ENCODE results near the gene IL10. TPM values are rescaled to one million over a fixed set of nuclear protein-coding genes. Genes with fewer than 3 reads are reported as not detected.

The IL10 gene
- total RNA-seq, 1 donor from 2014 or later = not detected

DNA sequence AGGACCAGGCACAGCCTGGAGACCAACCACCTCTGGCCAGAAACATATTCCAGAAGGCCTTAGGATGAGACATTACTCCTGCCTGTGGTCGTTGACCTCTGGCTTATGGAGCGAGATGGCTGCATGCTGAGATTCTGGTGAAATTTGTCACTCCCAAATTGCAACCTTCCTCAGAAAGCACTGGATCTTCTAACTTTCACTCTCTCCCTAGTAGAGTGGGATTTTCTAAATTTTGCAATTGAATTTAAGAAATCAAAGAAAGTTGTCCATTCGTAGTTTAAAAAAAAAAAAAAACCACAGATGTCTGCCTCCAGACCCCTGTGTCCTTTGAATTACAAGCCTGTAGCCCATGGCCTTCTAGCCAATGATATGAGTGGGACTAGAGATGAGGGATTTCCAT lies 28.6 kb upstream of the IL10 start:
- TF ChIP-seq, protein P1, sequence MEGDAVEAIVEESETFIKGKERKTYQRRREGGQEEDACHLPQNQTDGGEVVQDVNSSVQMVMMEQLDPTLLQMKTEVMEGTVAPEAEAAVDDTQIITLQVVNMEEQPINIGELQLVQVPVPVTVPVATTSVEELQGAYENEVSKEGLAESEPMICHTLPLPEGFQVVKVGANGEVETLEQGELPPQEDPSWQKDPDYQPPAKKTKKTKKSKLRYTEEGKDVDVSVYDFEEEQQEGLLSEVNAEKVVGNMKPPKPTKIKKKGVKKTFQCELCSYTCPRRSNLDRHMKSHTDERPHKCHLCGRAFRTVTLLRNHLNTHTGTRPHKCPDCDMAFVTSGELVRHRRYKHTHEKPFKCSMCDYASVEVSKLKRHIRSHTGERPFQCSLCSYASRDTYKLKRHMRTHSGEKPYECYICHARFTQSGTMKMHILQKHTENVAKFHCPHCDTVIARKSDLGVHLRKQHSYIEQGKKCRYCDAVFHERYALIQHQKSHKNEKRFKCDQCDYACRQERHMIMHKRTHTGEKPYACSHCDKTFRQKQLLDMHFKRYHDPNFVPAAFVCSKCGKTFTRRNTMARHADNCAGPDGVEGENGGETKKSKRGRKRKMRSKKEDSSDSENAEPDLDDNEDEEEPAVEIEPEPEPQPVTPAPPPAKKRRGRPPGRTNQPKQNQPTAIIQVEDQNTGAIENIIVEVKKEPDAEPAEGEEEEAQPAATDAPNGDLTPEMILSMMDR (conservative IDR thresholded peaks at IDR 0.05; ENCODE audit: low read depth, low read length) = no peak
- H3K4me3 ChIP-seq (ENCODE audit: low read depth, low read length) = no peak overlapping the region
- no peak for DNase-seq (ENCODE audit: low read depth)

GRCh38 chr1:206800411-206800810 lies 28.1 kb upstream of the IL10 start:
- TF ChIP-seq, protein P1 (conservative IDR thresholded peaks at IDR 0.05; ENCODE audit: low read depth, low read length) = no peak
- H3K4me3 ChIP-seq (ENCODE audit: low read depth, low read length) = no peak overlapping the region
- no peak for DNase-seq (ENCODE audit: low read depth)

DNA sequence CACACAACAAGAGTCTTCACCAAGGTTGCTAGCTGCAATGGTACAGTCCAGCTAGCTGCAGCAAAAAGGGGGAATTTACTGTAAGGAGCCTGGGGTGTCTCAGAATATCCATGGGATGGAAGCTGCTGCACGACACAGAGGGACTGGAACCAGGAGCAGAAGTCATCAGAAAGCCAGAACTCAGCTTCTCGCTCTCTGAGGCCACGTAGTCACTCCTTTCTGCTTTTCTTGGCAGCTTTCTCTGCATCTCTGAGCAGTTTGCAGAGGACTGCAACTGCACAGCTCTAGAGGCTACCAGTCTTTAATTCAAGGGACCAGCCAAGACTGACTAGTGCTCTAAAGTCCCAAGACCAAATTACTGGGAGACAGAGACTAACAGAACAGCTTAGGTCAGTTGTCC lies 27.0 kb upstream of the IL10 start:
- H3K4me3 ChIP-seq (ENCODE audit: low read depth, low read length) = no peak overlapping the region
- DNase-seq (ENCODE audit: low read depth) = no peak
- TF ChIP-seq, protein P1 (conservative IDR thresholded peaks at IDR 0.05; ENCODE audit: low read depth, low read length) = no peak

DNA sequence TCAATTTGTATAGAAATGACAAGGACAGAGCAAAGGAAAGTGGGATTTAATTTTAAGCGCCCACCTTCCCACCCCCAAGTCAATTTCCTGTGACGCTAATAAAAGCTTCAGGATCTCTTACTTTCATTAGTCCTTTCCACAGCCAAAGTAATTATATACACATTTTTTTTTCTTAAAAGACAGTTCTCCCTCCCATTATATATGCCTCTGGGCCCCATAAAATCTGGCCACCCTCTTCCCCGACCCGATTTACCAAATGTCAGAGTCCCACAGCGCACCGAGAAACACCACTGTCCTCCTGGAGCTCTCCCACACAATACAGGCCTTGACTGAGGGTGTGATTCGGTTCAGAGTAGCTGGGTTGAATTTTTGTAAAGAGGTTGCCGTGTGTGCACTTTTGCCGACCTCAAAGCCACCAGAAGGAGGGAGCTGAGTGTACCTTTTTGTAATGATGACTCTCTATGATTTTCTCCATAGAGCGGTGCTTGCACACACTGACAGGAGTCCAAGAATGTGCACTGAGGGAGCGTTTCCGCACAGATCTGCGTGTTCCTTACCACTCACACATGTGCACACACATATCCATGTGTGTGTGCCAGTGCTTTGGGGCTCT lies 26.2 kb upstream of the IL10 start:
- DNase-seq (ENCODE audit: low read depth) = no peak
- TF ChIP-seq, protein P1 (conservative IDR thresholded peaks at IDR 0.05; ENCODE audit: low read depth, low read length) = no peak
- no peak overlapping the region for H3K4me3 ChIP-seq (ENCODE audit: low read depth, low read length)

- no peak for DNase-seq (ENCODE audit: low read depth)
- H3K4me3 ChIP-seq (ENCODE audit: low read depth, low read length) = no peak overlapping the region
- TF ChIP-seq, protein P1 (conservative IDR thresholded peaks at IDR 0.05; ENCODE audit: low read depth, low read length) = peak; percentile 70
Observed at GRCh38 chr1:206797534-206798383, 25.5 kb upstream of the IL10 start.

DNA sequence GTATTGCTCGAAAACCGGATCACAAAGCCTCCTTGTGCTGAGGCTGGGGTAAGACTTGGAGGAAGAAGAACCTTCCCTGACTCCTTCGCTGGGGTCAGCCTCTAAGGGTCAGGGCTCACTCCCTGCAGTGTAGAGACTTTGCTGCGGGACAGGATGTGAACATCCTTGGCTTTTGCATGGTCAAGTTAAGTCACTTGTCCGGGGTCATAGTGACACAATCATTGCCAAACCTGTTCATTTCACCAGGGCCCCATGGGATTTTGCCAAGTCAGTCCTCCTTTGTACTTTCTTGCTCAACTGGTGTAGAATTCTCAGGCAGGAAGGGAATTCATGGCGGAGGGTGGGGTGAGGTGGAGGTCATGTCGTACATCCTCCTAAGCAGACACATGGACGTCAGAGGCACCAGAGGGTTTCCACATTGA lies 24.7 kb upstream of the IL10 start:
- DNase-seq (ENCODE audit: low read depth) = no peak
- H3K4me3 ChIP-seq (ENCODE audit: low read depth, low read length) = no peak overlapping the region
- TF ChIP-seq, protein P1 (conservative IDR thresholded peaks at IDR 0.05; ENCODE audit: low read depth, low read length) = no peak

Data from epithelial cell of proximal tubule (primary cell).